RKO (cell line): ENCODE measurements around the gene NTPCR.

ENCODE experiments used
- DNase-seq: peaks from one replicate; pipeline ENCODE4 v3.0.0-alpha.2; 2016; ENCODE audit warnings: low spot score

The NTPCR gene

GRCh38 chr1:232962761-232963745 is 12.6 kb downstream of the NTPCR start:
- DNase-seq = no peak

DNA sequence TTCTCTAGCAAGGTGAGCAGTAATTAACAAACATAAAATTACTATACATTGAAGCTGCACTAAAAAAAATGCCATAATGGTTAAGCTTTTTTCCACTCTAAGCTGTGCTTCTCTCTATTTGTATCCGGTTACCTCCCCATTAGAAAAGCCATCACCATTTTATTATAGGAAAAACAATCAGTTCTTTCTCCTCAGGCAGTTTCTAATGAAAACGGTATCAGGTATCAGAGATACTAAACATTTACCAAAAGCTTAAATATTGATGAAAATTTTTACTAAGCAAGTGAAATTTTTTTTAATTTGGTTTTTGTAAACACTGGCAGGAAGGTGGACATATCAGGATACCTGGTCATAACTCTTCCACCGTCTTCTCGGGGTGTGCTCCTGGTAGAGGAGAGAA is 14.2 kb downstream of the NTPCR start:
- no peak for DNase-seq

DNA sequence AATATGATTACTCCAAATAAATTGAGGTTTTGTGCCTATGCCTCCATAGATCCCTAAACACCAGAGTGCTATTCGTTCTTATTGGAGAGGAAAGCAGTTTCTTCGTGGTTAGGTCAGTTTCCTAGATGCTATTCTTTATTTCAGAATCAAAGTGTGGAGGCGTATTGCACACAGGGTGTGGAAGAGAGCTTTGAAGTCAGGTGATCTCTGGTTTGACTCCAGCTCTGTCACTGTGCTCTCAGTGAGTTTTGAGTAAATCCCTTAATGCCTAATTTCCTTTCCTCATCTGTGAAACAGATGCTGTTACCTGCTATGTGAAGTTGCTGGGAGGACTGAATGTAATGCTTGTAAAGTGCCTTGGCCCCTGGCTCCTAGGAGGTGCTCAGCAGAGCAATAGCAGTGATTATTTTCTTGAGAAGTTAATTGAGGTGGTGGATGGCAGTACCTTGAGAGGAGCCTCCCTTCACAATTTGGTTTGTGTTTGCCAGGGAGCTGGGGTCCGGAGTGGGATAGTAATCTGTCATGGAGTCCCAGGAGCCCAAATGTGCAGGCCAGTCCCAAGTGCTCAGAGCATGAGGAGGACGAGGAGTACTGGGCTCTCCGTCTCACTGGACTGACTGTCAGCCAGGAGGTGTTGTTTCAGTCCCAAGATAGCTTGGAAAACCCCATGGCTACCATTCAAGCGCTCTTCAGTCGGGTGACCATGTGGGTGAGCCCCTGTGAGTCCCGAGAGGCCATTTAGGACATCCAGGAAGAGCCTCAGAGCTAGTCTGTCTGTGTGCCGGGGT is 14.9 kb downstream of the NTPCR start:
- DNase-seq = no peak

DNA sequence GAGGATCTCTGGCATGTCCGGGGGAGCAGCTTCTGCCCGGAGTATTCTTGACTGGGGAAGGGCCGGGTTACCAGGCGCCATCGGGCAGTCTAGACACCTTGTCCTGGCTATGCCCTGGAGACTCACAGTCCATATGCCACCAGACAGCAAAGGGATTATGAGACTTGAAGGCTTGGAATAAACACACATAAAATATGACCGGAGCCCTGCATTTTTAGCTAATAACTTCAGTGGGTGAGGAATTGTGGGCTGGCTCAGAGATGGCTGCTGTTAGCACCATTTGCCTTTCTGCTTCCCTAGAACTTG is 15.5 kb downstream of the NTPCR start:
- DNase-seq = no peak

DNA sequence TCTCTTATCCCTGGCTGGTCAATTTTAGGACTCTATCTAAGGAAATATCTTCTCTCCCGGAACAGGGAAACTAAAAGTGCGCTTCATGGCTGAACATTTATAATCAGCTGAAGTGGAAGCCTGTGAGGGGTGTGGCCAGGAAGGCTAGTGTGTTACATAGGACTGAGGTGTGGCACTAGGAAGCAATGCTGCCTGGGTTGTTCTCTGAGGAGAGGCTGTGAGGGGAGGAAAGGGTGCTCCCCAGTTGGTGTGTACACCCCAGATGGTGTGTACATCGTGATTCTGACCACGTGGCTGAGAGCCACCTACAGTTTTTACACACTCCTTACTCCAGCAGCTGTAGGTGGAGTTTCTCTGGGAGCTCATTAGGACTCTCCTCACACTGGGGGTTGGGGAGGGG is 16.3 kb downstream of the NTPCR start:
- DNase-seq = no peak

DNA sequence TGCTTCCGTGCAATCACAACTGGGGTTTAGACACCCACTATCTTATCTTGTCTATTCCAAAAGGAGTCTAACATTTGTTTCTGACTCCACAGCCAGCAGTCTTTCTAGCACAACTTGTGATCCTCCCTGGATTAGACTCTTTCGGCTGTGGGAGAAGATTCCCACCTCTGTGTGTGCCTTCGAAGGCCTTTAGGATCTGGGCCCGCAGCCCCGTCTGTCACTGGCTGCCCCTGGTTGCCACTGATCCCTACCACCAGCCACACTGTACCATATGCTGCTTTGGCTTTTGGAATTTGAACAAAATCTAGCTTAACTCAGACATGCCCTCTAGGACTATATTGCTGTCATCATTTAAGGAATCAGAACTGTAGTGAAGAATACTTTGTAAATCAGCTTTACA is 18.0 kb downstream of the NTPCR start:
- DNase-seq = no peak

GRCh38 chr1:232968965-232969364 is 18.6 kb downstream of the NTPCR start:
- no peak for DNase-seq

DNA sequence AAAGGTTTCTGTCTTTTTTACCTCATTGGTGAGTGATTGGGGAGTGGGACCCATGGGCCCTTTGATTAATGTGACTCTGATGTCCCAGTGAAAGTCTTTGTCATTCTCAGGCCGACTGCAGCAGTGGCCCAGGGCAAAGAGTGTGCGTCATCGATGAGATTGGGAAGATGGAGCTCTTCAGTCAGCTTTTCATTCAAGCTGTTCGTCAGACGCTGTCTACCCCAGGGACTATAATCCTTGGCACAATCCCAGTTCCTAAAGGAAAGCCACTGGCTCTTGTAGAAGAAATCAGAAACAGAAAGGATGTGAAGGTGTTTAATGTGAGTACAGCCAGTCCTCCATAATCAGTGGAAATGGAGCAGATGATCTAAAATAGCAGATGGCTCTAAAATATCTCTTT is 19.4 kb downstream of the NTPCR start:
- no peak for DNase-seq

DNA sequence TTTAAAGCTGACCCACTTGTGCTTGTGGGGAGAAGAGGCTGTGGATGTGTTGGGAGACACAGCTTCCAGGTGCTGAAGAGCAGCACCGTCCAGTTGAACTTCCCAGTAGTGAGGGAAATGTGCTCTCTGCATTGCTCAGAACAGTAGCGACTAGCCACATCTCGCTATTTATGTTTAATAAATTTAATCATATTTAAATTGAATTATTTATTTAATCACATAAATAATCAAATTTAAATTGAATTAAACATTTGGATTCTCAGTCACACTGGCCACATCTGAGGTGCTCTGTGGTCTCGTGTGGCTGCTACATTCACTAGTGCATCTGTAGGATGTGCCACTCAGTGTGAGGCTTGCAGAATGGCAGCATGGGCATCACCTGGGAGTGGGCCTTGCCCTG is 20.1 kb downstream of the NTPCR start:
- no peak for DNase-seq

- no peak for DNase-seq
Measured at GRCh38 chr1:232973652-232974611, 23.5 kb downstream of the NTPCR start.

- DNase-seq = no peak
Measured at GRCh38 chr1:232974971-232975370, 24.6 kb downstream of the NTPCR start.

- DNase-seq = no peak
Measured at GRCh38 chr1:232978091-232978634, 27.8 kb downstream of the NTPCR start.

GRCh38 chr1:232978815-232979214 is 28.4 kb downstream of the NTPCR start:
- no peak for DNase-seq

- no peak for DNase-seq
Measured at GRCh38 chr1:232979558-232979957, 29.1 kb downstream of the NTPCR start.

- no peak for DNase-seq
Measured at GRCh38 chr1:232980355-232980978, 30.1 kb downstream of the NTPCR start.

GRCh38 chr1:232980986-232981560 is 30.7 kb downstream of the NTPCR start:
- no peak for DNase-seq

GRCh38 chr1:232982238-232982944 is 32.0 kb downstream of the NTPCR start:
- no peak for DNase-seq

GRCh38 chr1:232983375-232983774 is 33.0 kb downstream of the NTPCR start:
- no peak for DNase-seq

- DNase-seq = no peak
Measured at GRCh38 chr1:232983817-232984567, 33.6 kb downstream of the NTPCR start.
